Right ventricle myocardium superior (tissue), 1 donor: ENCODE measurements around the gene SAP30L. TPM values are rescaled to one million over a fixed set of nuclear protein-coding genes. Genes with fewer than 3 reads are reported as not detected.

Experiments
- ATAC-seq: fragments of 200-7000 bp; cut with Tn5 transposase; one replicate; pipeline ENCODE4 v1.9.1; 2020; ENCODE audit warnings: mild to moderate bottlenecking; ENCODE audit not compliant: poor library complexity
- DNase-seq: peaks from one replicate; pipeline ENCODE4 v3.0.0-alpha.2; 2020
- intact Hi-C: fragments of 100-400 bp; cut with DNase I; formaldehyde crosslinking; loops from one replicate; pipeline ENCODE4 v1.11.2; 2022
- total RNA-seq: library from RNA; stranded (reverse); fragmentation: NEBNext Ultra II Directional; extraction: Animal tissue kit (Norgen Biotek cat#: 25700); gene quantifications from one replicate; pipeline ENCODE4 v1.2.1, GENCODE V29; 2021
- donor health status: DM: no; HTN: yes; CAD: no; lungs with severe emphysema.

SAP30L gene
- total RNA-seq, 1 donor from 2014 or later: 32.4 TPM

GRCh38 chr5:154486427-154486866 lies 40.6 kb downstream of the SAP30L start:
- ATAC-seq (no peak), DNase-seq (no peak)
- intact Hi-C loops: no loop called here

GRCh38 chr5:154487541-154487940 lies 41.7 kb downstream of the SAP30L start:
- DNase-seq: no peak
- intact Hi-C loops: no loop called here

GRCh38 chr5:154491941-154492340 lies 46.1 kb downstream of the SAP30L start:
- no peak for DNase-seq
- intact Hi-C loops: no loop called here

More at GRCh38 chr5:154487541-154487940, 41.7 kb downstream of the SAP30L start:
- ATAC-seq: no peak

DNA sequence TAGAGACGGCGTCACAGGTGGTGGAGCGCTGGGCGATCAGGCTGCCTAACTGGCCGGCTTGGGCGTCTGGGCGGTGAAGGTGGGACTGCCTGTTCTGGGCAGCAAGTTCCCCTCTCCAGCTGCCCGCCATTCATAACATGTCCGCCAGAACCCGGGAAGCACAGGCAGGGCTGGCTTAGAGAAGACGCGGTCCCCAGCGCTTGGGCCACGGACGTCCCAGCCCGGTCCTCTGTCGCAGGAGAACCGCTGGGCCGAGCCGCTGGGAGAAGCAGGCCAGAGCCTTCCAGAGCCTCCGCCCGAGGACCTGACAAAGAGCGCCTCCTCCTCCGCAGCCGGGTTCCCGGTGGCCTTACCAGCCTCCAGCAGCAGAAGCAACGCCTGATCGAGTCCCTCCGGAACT lies 47.5 kb downstream of the SAP30L start:
- ATAC-seq (no peak), DNase-seq (no peak)
- intact Hi-C loops: no loop called here

More at GRCh38 chr5:154491941-154492340, 46.1 kb downstream of the SAP30L start:
- no peak for ATAC-seq

- no peak for DNase-seq
- ATAC-seq: no peak
- intact Hi-C loops: no loop called here
Measured at GRCh38 chr5:154494036-154494435, 48.2 kb downstream of the SAP30L start.

- intact Hi-C loops: no loop called here
Measured at GRCh38 chr5:154498591-154498990, 52.8 kb downstream of the SAP30L start.

GRCh38 chr5:154498994-154499393 lies 53.2 kb downstream of the SAP30L start:
- intact Hi-C loops: no loop called here
- no peak for ATAC-seq

More at GRCh38 chr5:154498591-154498990, 52.8 kb downstream of the SAP30L start:
- DNase-seq (no peak), ATAC-seq (no peak)

GRCh38 chr5:154501566-154501965 lies 55.8 kb downstream of the SAP30L start:
- DNase-seq (no peak), ATAC-seq (no peak)
- intact Hi-C loops: no loop called here

More at GRCh38 chr5:154498994-154499393, 53.2 kb downstream of the SAP30L start:
- DNase-seq: no peak

DNA sequence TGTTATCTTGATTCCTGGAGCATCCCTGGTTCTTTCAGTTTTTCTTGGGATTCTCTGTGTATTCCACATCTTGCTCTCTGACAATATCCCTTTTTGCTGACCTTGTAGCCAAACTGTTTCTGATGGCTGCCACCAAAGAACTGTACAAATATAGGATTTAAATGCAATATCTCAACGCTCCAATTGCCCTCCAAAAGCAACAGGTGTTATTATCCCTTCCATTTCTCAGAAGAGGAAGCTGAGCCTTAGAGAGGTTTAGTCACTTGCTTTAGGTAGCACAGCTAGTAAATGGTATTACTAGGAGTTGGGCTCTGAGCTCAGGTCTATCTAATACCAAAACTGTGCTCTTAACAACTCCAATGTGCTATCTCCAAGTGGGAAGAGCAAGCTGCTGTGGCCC lies 56.4 kb downstream of the SAP30L start:
- intact Hi-C loops: no loop called here
- no peak for ATAC-seq
- no peak for DNase-seq

DNA sequence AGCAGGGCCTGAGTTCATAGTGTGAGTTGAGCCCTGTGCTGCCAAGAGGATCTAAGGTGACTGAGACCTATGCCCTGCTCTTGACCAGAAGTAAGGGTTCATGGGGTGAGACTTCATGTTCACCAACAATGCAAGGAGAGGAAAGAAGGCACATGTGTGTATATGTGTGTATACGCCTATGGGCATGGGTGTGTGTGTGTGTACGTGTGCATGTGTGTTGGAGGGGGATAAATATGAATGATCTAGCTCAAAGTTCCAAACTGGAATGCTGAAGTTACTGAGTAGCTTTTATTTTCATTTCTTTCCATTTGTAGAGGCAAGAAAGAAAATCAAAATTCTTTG lies 57.9 kb downstream of the SAP30L start:
- DNase-seq (no peak), ATAC-seq (no peak)
- intact Hi-C loops: no loop called here

- DNase-seq (no peak), ATAC-seq (no peak)
- intact Hi-C loops: no loop called here
Measured at GRCh38 chr5:154505567-154505966, 59.8 kb downstream of the SAP30L start.

DNA sequence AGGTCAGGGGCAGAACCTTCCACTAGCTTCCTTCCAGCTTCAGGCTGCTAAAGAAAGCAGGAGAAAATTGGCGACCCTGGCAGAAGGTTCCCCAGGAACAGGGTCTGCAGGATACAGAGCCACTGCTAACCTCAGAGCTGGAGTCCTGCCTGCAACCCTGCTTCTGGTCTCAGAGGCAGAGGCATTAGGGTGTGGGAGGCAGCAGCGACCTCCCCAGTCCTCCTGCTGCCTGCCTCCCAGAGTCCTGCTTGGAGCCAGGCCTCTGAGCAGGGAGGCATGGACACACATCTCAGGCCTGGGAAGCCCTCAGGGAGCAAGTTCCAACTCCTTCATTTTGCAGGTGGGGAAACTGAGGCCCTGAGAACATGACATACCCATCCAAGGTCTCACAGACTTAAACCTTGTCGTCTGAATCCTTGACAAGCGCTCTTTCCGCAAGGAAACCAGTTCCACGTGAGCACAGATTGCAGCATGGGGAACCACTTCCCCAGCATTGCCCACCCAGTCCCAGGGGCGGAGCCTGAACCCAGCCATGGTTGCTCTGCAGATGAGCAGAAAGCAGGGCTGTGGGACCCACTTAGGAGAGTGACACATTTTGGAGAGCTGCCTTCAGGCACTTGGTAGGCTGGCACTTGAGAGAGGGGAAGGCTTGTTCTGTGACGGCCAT lies 60.4 kb downstream of the SAP30L start:
- DNase-seq: no peak
- ATAC-seq: no peak
- intact Hi-C loops: no loop called here

GRCh38 chr5:154506716-154507080 lies 60.9 kb downstream of the SAP30L start:
- ATAC-seq (no peak), DNase-seq (no peak)
- intact Hi-C loops: no loop called here

DNA sequence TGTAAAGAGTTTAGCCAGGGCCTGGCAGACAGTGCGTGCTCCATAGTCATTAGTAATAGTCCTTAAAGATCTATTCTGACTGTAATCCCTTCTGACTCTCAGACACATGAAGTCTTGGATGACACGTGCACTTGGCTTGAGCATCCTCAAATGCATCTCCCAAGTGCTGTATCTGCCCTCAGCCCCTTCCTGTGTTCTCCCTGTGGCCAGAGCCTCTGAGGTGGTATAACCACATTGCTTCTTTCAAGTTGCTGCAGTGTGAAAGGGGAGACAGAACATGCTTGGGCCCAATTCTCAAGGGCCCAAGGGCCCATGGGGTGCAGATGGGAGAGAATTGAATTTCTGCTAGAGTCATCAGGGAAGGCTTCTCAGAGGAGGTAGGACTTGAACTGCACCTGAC lies 62.3 kb downstream of the SAP30L start:
- ATAC-seq (no peak), DNase-seq (no peak)
- intact Hi-C loops: no loop called here

DNA sequence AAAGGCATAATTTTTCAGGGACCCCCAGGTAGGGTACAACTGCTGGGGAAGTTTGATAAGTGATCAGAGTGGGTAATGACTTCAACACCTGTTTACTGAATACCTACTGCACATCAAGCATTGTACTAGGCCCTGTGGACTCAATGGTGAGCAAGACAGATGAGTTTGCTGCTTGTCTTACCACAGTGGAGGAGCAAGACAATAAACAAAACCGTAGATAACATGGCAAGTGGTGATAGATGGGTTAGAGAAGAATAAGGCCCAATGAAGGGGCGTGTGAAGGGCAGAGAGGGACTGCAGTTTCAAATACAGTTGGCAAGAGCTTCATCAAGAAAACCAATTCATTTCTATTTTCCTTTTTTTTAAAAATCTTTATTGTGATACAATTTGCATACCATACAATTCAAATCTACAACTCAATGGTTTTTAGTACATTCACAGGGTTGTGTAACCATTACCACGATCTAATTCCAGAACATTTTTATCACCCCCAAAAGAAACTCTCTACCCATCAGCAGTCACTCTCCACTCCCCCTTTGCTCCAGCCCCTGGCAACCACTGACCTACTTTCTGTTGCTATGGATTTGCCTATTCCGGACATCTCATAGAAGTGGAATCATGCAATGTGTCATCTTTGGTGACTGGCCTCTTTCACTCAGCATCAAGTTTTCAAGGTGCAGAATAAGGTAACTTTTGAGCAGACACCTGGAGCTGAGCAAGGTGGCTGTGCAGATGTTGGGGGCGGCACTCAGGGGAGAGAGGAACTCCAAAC lies 64.2 kb downstream of the SAP30L start:
- DNase-seq (no peak), ATAC-seq (no peak)
- intact Hi-C loops: no loop called here

Other genes starting within 250 kb of the SAP30L start
- 23.4 TPM for gene HAND1, start 32.2 kb downstream of the SAP30L start, total RNA-seq